HEK293 (cell line): ENCODE results near the gene WDR45B.

ENCODE experiments used
- CTCF ChIA-PET: fragments of 350-600 bp; formaldehyde crosslinking; extraction: SDS; loops from one replicate; lab custom pipeline; 2021; ENCODE audit warnings: antibody characterized with exemption; lab: Yijun Ruan, JAX
- POLR2A ChIA-PET: fragments of 300-600 bp; formaldehyde crosslinking; extraction: SDS; loops from one replicate; lab custom pipeline; 2020; ENCODE audit warnings: antibody characterized with exemption, inconsistent platforms; lab: Yijun Ruan, JAX
- H3K27ac ChIP-seq: fragments of 200-500 bp; sonication (Bioruptor generic); 2 replicates; pipeline ENCODE4 v1.5.1; 2014; ENCODE audit warnings: low read depth, low read length, control low read depth, inconsistent platforms; ENCODE audit errors: extremely low read depth
- H3K36me3 ChIP-seq, 2 experiments: fragments of 200-500 bp in 1 of 2; sonication (Bioruptor generic) in 1 of 2; 1 replicate in 1 of 2; 2 replicates in 1 of 2; pipeline ENCODE4 v1.5.1; 2014 to 2017; ENCODE audit warnings: inconsistent platforms in 2 of 2, low read length in 2 of 2; ENCODE audit not compliant: control insufficient read depth in 2 of 2, insufficient read depth in 1 of 2
- H3K4me1 ChIP-seq: fragments of 200-500 bp; sonication (Bioruptor generic); 2 replicates; pipeline ENCODE4 v1.5.1; 2014; ENCODE audit warnings: mild to moderate bottlenecking, low read length, inconsistent platforms; ENCODE audit not compliant: control insufficient read depth, insufficient read depth
- H3K4me3 ChIP-seq: 2 replicates; pipeline ENCODE4 v1.5.1; 2011; ENCODE audit warnings: low read depth, mild to moderate bottlenecking, control low read depth, low read length, moderate library complexity
- H3K9me3 ChIP-seq: fragments of 200-500 bp; sonication (Bioruptor generic); 2 replicates; pipeline ENCODE4 v1.5.1; 2014; ENCODE audit warnings: low read depth, low read length, inconsistent platforms; ENCODE audit not compliant: control insufficient read depth, insufficient read depth
- KLF1 ChIP-seq: fragments of 450-650 bp; formaldehyde crosslinking; IDR thresholded peaks from 2 replicates; pipeline ENCODE4 v1.5.1; 2016; ENCODE audit warnings: missing biosample characterization, missing genetic modification characterization
- KLF9 ChIP-seq: fragments of 450-650 bp; formaldehyde crosslinking; IDR thresholded peaks from 2 replicates; pipeline ENCODE4 v1.5.1; 2016; ENCODE audit warnings: missing biosample characterization, missing genetic modification characterization, low read depth
- ZNF140 ChIP-seq: fragments of 450-650 bp; formaldehyde crosslinking; IDR thresholded peaks from 2 replicates; pipeline ENCODE4 v1.5.1; 2016; ENCODE audit warnings: missing biosample characterization, missing genetic modification characterization
- ZNF174 ChIP-seq: fragments of 450-650 bp; formaldehyde crosslinking; IDR thresholded peaks from 2 replicates; pipeline ENCODE4 v1.5.0; 2017; ENCODE audit warnings: missing biosample characterization, mild to moderate bottlenecking, missing genetic modification characterization
- ZNF248 ChIP-seq: fragments of 450-650 bp; formaldehyde crosslinking; IDR thresholded peaks from 2 replicates; pipeline ENCODE4 v1.5.1; 2017; ENCODE audit warnings: missing biosample characterization, missing genetic modification characterization
- ZNF560 ChIP-seq: fragments of 450-650 bp; formaldehyde crosslinking; IDR thresholded peaks from 2 replicates; pipeline ENCODE4 v1.5.1; 2017; ENCODE audit warnings: missing biosample characterization, missing genetic modification characterization, borderline replicate concordance
- TF ChIP-seq, protein P1 (sequence below): fragments of 450-650 bp; formaldehyde crosslinking; IDR thresholded peaks from 2 replicates; pipeline ENCODE4 v1.5.1; 2017; ENCODE audit warnings: missing biosample characterization, missing genetic modification characterization
- TF ChIP-seq, protein P2 (sequence below): fragments of 450-650 bp; formaldehyde crosslinking; IDR thresholded peaks from 2 replicates; pipeline ENCODE4 v1.5.1; 2016; ENCODE audit warnings: missing biosample characterization, missing genetic modification characterization
- TF ChIP-seq, protein P3 (sequence below): fragments of 450-650 bp; formaldehyde crosslinking; IDR thresholded peaks from 2 replicates; pipeline ENCODE4; 2016; ENCODE audit warnings: missing biosample characterization, missing genetic modification characterization
- TF ChIP-seq, protein P4 (sequence below): fragments of 450-650 bp; formaldehyde crosslinking; IDR thresholded peaks from 2 replicates; pipeline ENCODE4 v1.5.1; 2017; ENCODE audit warnings: missing biosample characterization, missing genetic modification characterization
- TF ChIP-seq, protein P5 (sequence below): fragments of 450-650 bp; formaldehyde crosslinking; IDR thresholded peaks from 2 replicates; pipeline ENCODE4 v1.5.1; 2017; ENCODE audit warnings: missing biosample characterization, missing genetic modification characterization
- TF ChIP-seq, protein P6 (sequence below): fragments of 450-650 bp; formaldehyde crosslinking; optimal IDR thresholded peaks from 2 replicates; pipeline ENCODE3; 2016; ENCODE audit warnings: missing biosample characterization, mild to moderate bottlenecking, missing genetic modification characterization

The WDR45B gene

DNA sequence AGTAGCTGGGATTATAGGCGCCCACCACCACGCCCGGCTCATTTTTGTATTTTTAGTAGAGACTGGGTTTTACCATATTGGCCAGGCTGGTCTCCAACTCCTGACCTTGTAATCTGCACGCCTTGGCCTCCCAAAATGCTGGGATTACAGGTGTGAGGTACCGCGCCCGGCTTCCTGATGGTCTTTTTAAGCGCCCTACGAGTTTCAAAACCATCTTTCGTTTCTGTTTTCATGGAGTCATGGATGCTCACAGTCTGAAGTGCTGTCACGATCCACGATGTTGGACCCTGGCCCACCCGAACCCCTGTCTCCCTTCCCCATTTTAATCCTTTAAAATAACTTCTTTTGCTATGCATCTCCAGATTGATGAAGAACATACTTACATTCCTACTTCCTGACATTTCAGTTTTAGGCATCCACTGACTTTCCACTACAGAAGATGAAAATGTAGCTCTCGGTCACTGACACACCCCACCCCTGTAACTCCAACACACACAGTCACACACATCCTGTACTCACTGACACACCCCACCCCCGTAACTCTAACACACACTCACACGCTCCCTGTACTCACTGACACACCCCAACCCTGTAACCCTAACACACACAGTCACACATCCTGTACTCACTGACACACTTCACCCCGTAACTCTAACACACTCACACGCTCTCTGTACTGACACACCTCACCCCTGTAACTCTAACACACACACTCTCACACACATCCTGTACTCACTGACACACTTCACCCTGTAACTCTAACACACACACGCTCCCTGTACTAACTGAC, 22.6 kb upstream of the WDR45B start:
- ChIA-PET POLR2A (interaction anchor here (0.6 to 0.7 kb wide), 2 partner anchors 107 to 208 kb away, joined by 4 to 5 read pairs; no protein-coding TSS in a partner anchor), CTCF (interaction anchor here (1.1 kb wide), 1 partner anchor 95 kb away, joined by 3 read pairs; no protein-coding TSS in a partner anchor)
- H3K36me3 ChIP-seq, result no peaks in the 10 kb centered on the region

DNA sequence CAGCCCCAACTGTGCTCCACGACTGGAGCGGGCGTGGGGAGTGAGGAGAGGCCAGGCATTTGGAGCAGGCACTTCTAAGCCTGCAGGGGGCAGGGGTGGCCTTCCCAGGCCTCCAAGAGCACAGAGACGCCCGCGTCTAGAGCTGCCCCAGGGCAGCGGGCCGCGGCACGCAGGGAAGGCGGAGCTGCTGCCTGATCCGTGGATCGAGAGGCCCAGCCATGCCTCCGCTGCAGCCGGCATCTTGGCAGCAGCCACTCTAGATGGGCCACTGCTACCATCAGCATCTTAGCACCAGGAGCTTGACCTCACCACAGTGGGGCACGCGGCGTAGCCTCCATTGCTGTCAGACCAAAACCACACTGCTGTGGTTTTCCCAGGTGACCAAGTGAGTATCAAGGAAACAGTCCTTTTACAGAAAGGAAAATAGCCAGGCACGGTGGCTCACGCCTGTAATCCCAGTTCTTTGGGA, 20.4 kb upstream of the WDR45B start:
- H3K27ac ChIP-seq, result no peak overlapping the region
- CTCF ChIA-PET, result interaction anchor here (0.6 to 1.4 kb wide), 5 partner anchors 10 to 458 kb away, joined by 3 to 7 read pairs (median 4); no protein-coding TSS in a partner anchor
- TF ChIP-seq ZNF174 (no peak), KLF1 (tag by site-specific recombination) (peak; percentile 40), ZNF140 (tag by site-specific recombination) (no peak)
- TF ChIP-seq, protein P1, sequence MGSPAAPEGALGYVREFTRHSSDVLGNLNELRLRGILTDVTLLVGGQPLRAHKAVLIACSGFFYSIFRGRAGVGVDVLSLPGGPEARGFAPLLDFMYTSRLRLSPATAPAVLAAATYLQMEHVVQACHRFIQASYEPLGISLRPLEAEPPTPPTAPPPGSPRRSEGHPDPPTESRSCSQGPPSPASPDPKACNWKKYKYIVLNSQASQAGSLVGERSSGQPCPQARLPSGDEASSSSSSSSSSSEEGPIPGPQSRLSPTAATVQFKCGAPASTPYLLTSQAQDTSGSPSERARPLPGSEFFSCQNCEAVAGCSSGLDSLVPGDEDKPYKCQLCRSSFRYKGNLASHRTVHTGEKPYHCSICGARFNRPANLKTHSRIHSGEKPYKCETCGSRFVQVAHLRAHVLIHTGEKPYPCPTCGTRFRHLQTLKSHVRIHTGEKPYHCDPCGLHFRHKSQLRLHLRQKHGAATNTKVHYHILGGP (tag by site-specific recombination), result no peak
- TF ChIP-seq, protein P2, sequence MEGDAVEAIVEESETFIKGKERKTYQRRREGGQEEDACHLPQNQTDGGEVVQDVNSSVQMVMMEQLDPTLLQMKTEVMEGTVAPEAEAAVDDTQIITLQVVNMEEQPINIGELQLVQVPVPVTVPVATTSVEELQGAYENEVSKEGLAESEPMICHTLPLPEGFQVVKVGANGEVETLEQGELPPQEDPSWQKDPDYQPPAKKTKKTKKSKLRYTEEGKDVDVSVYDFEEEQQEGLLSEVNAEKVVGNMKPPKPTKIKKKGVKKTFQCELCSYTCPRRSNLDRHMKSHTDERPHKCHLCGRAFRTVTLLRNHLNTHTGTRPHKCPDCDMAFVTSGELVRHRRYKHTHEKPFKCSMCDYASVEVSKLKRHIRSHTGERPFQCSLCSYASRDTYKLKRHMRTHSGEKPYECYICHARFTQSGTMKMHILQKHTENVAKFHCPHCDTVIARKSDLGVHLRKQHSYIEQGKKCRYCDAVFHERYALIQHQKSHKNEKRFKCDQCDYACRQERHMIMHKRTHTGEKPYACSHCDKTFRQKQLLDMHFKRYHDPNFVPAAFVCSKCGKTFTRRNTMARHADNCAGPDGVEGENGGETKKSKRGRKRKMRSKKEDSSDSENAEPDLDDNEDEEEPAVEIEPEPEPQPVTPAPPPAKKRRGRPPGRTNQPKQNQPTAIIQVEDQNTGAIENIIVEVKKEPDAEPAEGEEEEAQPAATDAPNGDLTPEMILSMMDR, result 0 out of 2 replicates have a peak, but pooled peaks have one; percentile 12
- TF ChIP-seq, protein P3, sequence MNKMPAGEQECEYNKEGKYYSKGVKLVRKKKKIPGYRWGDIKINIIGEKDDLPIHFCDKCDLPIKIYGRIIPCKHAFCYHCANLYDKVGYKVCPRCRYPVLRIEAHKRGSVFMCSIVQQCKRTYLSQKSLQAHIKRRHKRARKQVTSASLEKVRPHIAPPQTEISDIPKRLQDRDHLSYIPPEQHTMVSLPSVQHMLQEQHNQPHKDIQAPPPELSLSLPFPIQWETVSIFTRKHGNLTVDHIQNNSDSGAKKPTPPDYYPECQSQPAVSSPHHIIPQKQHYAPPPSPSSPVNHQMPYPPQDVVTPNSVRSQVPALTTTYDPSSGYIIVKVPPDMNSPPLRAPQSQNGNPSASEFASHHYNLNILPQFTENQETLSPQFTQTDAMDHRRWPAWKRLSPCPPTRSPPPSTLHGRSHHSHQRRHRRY (tag by site-specific recombination), result no peak
- TF ChIP-seq, all 188 proteins: peak for 2
- Histone ChIP-seq H3K36me3 (no peaks in the 10 kb centered on the region), H3K9me3 (no peaks in the 10 kb centered on the region), H3K4me1 (no peaks in the 10 kb centered on the region), H3K4me3 (no peak overlapping the region)
- POLR2A ChIA-PET, result no interaction called here

More for the DNA sequence above, 22.6 kb upstream of the WDR45B start:
- H3K4me3 ChIP-seq, result no peak overlapping the region
- H3K27ac ChIP-seq, result no peak overlapping the region
- TF ChIP-seq, protein P4, sequence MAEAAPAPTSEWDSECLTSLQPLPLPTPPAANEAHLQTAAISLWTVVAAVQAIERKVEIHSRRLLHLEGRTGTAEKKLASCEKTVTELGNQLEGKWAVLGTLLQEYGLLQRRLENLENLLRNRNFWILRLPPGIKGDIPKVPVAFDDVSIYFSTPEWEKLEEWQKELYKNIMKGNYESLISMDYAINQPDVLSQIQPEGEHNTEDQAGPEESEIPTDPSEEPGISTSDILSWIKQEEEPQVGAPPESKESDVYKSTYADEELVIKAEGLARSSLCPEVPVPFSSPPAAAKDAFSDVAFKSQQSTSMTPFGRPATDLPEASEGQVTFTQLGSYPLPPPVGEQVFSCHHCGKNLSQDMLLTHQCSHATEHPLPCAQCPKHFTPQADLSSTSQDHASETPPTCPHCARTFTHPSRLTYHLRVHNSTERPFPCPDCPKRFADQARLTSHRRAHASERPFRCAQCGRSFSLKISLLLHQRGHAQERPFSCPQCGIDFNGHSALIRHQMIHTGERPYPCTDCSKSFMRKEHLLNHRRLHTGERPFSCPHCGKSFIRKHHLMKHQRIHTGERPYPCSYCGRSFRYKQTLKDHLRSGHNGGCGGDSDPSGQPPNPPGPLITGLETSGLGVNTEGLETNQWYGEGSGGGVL (tag by site-specific recombination), result no peak
- TF ChIP-seq ZNF560 (tag by site-specific recombination), result no peak
- TF ChIP-seq, protein P5, sequence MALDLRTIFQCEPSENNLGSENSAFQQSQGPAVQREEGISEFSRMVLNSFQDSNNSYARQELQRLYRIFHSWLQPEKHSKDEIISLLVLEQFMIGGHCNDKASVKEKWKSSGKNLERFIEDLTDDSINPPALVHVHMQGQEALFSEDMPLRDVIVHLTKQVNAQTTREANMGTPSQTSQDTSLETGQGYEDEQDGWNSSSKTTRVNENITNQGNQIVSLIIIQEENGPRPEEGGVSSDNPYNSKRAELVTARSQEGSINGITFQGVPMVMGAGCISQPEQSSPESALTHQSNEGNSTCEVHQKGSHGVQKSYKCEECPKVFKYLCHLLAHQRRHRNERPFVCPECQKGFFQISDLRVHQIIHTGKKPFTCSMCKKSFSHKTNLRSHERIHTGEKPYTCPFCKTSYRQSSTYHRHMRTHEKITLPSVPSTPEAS (tag by site-specific recombination), result peak; percentile 38; the same call in 1 of the 2 replicates
- TF ChIP-seq KLF9 (tag by site-specific recombination), result peak; percentile 34; the same call in 1 of the 2 replicates
- TF ChIP-seq KLF1 (tag by site-specific recombination), result no peak
- TF ChIP-seq, protein P6, sequence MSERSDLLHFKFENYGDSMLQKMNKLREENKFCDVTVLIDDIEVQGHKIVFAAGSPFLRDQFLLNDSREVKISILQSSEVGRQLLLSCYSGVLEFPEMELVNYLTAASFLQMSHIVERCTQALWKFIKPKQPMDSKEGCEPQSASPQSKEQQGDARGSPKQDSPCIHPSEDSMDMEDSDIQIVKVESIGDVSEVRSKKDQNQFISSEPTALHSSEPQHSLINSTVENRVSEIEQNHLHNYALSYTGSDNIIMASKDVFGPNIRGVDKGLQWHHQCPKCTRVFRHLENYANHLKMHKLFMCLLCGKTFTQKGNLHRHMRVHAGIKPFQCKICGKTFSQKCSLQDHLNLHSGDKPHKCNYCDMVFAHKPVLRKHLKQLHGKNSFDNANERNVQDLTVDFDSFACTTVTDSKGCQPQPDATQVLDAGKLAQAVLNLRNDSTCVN (tag by site-specific recombination), result peak; percentile 14
- TF ChIP-seq ZNF248 (tag by site-specific recombination), result 0 out of 2 replicates have a peak, but pooled peaks have one; percentile 19
- H3K4me1 ChIP-seq, result no peaks in the 10 kb centered on the region
- no peaks in the 10 kb centered on the region for H3K9me3 ChIP-seq
